Lower leg skin (tissue), 3 donors: Measurements from ENCODE around the gene IVD.

Source experiments
- CTCF ChIP-seq, 3 donors: fragments of 450-650 bp; IDR thresholded peaks; one replicate each; pipeline ENCODE4 v1.5.1; 2016; ENCODE audit warnings: antibody characterized with exemption in 3 of 3, mild to moderate bottlenecking in 3 of 3, moderate library complexity in 2 of 3
- POLR2A ChIP-seq, 2 donors: fragments of 450-650 bp; IDR thresholded peaks; one replicate each; pipeline ENCODE4 v1.6.1; 2016 to 2017; ENCODE audit warnings: antibody characterized with exemption in 2 of 2, mild to moderate bottlenecking in 1 of 2, moderate library complexity in 1 of 2

- no peak for TF ChIP-seq CTCF (IDR thresholded peaks at IDR 0.05)
- TF ChIP-seq POLR2A (IDR thresholded peaks at IDR 0.05), result no peak
Measured at GRCh38 chr15:40420793-40421192, 15.2 kb downstream of the IVD start.
